ENCODE measurements around the gene CMTM2. TPM values are rescaled to one million over a fixed set of nuclear protein-coding genes. Genes with fewer than 3 reads are reported as not detected.

Gene CMTM2
- total RNA-seq, 1 donor from 2014 or later, result 0.41 TPM

DNA sequence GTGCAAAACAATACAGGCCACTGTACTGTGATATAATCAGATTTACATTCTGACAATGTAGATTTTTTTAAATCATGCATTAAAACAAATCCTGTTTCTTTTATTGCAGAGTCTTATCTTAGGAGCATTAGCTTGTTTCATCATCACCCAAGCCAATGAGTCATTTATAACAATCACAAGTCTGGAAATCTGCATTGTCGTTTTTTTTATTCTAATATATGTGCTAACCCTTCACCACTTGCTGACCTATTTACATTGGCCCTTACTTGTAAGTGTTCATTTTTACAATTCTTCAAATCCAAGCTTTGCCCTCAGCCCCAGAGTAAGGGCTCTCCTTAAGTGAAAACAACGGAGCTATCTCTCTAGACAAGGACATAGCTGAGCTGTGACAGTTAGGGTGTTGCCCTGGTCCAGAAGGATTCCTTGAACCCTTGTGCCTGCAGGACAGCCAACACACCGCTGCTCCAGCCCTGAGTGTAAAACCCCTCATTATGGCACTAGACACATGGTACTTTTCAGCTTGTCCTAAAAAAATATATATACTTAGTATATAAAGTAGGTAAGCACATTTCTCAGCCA, 9.3 kb upstream of the CMTM2 start:
- Mint-ChIP-seq H3K36me3 (peaks cover 13% of the 10 kb centered on the region), H3K9me3 (no peaks in the 10 kb centered on the region), H3K27ac (no peak overlapping the region), H3K4me1 (ENCODE audit: unreplicated experiment) (no peaks in the 10 kb centered on the region), H3K27me3 (no peaks in the 10 kb centered on the region), H3K4me3 (no peak overlapping the region)
- DNase-seq (ENCODE audit: extremely low spot score, unreplicated experiment), result no peak
- TF ChIP-seq, protein P1, sequence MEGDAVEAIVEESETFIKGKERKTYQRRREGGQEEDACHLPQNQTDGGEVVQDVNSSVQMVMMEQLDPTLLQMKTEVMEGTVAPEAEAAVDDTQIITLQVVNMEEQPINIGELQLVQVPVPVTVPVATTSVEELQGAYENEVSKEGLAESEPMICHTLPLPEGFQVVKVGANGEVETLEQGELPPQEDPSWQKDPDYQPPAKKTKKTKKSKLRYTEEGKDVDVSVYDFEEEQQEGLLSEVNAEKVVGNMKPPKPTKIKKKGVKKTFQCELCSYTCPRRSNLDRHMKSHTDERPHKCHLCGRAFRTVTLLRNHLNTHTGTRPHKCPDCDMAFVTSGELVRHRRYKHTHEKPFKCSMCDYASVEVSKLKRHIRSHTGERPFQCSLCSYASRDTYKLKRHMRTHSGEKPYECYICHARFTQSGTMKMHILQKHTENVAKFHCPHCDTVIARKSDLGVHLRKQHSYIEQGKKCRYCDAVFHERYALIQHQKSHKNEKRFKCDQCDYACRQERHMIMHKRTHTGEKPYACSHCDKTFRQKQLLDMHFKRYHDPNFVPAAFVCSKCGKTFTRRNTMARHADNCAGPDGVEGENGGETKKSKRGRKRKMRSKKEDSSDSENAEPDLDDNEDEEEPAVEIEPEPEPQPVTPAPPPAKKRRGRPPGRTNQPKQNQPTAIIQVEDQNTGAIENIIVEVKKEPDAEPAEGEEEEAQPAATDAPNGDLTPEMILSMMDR (conservative IDR thresholded peaks at IDR 0.05), result no peak

DNA sequence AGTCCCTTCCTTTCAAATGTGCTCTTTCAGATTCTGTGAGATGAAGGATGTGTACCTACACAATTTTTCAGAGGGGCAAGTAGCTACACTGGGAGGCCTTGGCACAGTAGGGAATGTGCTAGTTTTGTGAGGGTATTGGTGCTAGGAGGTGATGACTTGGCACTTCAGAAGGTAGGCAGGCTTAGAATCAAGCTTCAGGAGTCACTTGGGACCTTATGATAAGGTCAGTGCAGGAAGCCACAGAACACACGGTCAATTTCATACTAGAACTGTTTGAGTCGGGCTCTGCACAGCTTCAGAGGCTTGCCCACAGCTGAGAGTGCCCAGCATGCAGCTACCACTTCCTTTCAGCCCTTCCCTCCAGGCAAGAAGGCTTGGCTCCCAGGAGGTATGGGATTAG, 6.9 kb upstream of the CMTM2 start:
- peaks cover 5% of the 10 kb centered on the region for H3K27me3 Mint-ChIP-seq
- H3K9me3 Mint-ChIP-seq, result no peaks in the 10 kb centered on the region
- no peak for DNase-seq (ENCODE audit: extremely low spot score, unreplicated experiment)
- H3K4me1 Mint-ChIP-seq (ENCODE audit: unreplicated experiment), result no peaks in the 10 kb centered on the region
- TF ChIP-seq, protein P1 (conservative IDR thresholded peaks at IDR 0.05), result no peak
- H3K36me3 Mint-ChIP-seq, result peaks cover 8% of the 10 kb centered on the region
- H3K27ac Mint-ChIP-seq, result no peak overlapping the region
- H3K4me3 Mint-ChIP-seq, result no peak overlapping the region

DNA sequence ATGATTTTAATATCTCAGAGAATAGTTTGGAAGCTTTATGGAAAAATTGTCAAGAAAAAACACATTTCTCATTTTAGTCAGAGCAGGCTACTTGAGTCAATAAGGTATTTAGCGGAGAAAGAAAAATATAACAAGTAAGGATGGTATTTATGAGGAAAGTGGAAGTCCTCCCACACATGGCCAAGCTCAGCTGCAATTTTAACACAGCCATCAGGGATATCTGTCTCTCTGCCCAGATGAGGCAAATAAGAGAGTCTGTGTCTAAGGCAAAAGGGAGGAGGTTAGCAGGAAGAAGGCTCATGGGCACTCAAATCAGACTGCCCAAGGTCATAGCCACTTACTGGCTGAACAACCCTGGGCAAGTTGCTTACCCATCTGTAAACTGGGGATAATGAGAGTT, 5.2 kb upstream of the CMTM2 start:
- H3K4me3 Mint-ChIP-seq, result no peak overlapping the region
- no peak for DNase-seq (ENCODE audit: extremely low spot score, unreplicated experiment)
- TF ChIP-seq, protein P1 (conservative IDR thresholded peaks at IDR 0.05), result no peak
- no peaks in the 10 kb centered on the region for H3K4me1 Mint-ChIP-seq (ENCODE audit: unreplicated experiment)
- no peaks in the 10 kb centered on the region for H3K9me3 Mint-ChIP-seq
- peaks cover 17% of the 10 kb centered on the region for H3K27me3 Mint-ChIP-seq
- peaks cover 6% of the 10 kb centered on the region for H3K36me3 Mint-ChIP-seq
- H3K27ac Mint-ChIP-seq, result no peak overlapping the region

GRCh38 chr16:66574531-66574930, 4.7 kb upstream of the CMTM2 start:
- peaks cover 6% of the 10 kb centered on the region for H3K36me3 Mint-ChIP-seq
- H3K27me3 Mint-ChIP-seq, result peaks cover 17% of the 10 kb centered on the region
- no peak for DNase-seq (ENCODE audit: extremely low spot score, unreplicated experiment)
- TF ChIP-seq, protein P1 (conservative IDR thresholded peaks at IDR 0.05), result no peak
- no peaks in the 10 kb centered on the region for H3K9me3 Mint-ChIP-seq
- H3K27ac Mint-ChIP-seq, result no peak overlapping the region
- no peaks in the 10 kb centered on the region for H3K4me1 Mint-ChIP-seq (ENCODE audit: unreplicated experiment)
- no peak overlapping the region for H3K4me3 Mint-ChIP-seq

- no peak for DNase-seq (ENCODE audit: extremely low spot score, unreplicated experiment)
- TF ChIP-seq, protein P1 (conservative IDR thresholded peaks at IDR 0.05), result no peak
- no peaks in the 10 kb centered on the region for H3K9me3 Mint-ChIP-seq
- H3K4me1 Mint-ChIP-seq (ENCODE audit: unreplicated experiment), result no peaks in the 10 kb centered on the region
- H3K36me3 Mint-ChIP-seq, result peaks cover 6% of the 10 kb centered on the region
- H3K27ac Mint-ChIP-seq, result no peak overlapping the region
- H3K4me3 Mint-ChIP-seq, result no peak overlapping the region
- peaks cover 20% of the 10 kb centered on the region for H3K27me3 Mint-ChIP-seq
Measured at GRCh38 chr16:66575060-66575459, 4.2 kb upstream of the CMTM2 start.

- TF ChIP-seq, protein P1 (conservative IDR thresholded peaks at IDR 0.05), result no peak
- Mint-ChIP-seq H3K27me3 (peaks cover 20% of the 10 kb centered on the region), H3K27ac (no peak overlapping the region), H3K4me1 (ENCODE audit: unreplicated experiment) (peaks cover 10% of the 10 kb centered on the region), H3K36me3 (peaks cover 6% of the 10 kb centered on the region), H3K9me3 (no peaks in the 10 kb centered on the region), H3K4me3 (no peak overlapping the region)
- no peak for DNase-seq (ENCODE audit: extremely low spot score, unreplicated experiment)
Measured at GRCh38 chr16:66576296-66576695, 3.0 kb upstream of the CMTM2 start.
